ENCODE results near the gene DPT. TPM values are rescaled to one million over a fixed set of nuclear protein-coding genes. Genes with fewer than 3 reads are reported as not detected.

Gene DPT
- polyA plus RNA-seq, 1 donor from 2014 or later = not detected

- Histone ChIP-seq H3K36me3 (ENCODE audit: insufficient read depth, low read length) (no peaks in the 10 kb centered on the region), H3F3A (ENCODE audit: insufficient read depth, low read length, poor library complexity, severe bottlenecking) (no peaks in the 10 kb centered on the region), H4K20me1 (ENCODE audit: insufficient read depth) (no peaks in the 10 kb centered on the region), H2AFZ (ENCODE audit: low read depth, low read length) (no peak overlapping the region), H3K27ac (ENCODE audit: low read length) (no peak overlapping the region), H3K9ac (ENCODE audit: low read length) (no peak overlapping the region), H3K4me3 (ENCODE audit: low read length) (no peak overlapping the region), H3K27me3 (ENCODE audit: insufficient read depth, low read depth, low read length) (no peaks in the 10 kb centered on the region), H3K9me2 (ENCODE audit: insufficient read depth, low read length) (no peaks in the 10 kb centered on the region), H3K9me3 (ENCODE audit: low read length) (no peaks in the 10 kb centered on the region), H3K79me2 (replicated peaks; ENCODE audit: insufficient read depth, low read length) (no peaks in the 10 kb centered on the region), H3K4me2 (ENCODE audit: low read length) (no peak overlapping the region)
- TF ChIP-seq EP300 (conservative IDR thresholded peaks at IDR 0.05; ENCODE audit: poor library complexity, severe bottlenecking) (no peak), MXI1 (conservative IDR thresholded peaks at IDR 0.05; ENCODE audit: poor library complexity, severe bottlenecking) (no peak), CTCF (IDR thresholded peaks at IDR 0.05; ENCODE audit: poor library complexity, severe bottlenecking) (no peak)
Observed at GRCh38 chr1:168656485-168656884, 72.5 kb downstream of the DPT start.

GRCh38 chr1:168654198-168654915 is 74.6 kb downstream of the DPT start:
- Histone ChIP-seq H3K27ac (ENCODE audit: low read length) (no peak overlapping the region), H3K79me2 (replicated peaks; ENCODE audit: insufficient read depth, low read length) (no peaks in the 10 kb centered on the region), H3K27me3 (ENCODE audit: insufficient read depth, low read depth, low read length) (no peaks in the 10 kb centered on the region), H3K9ac (ENCODE audit: low read length) (no peak overlapping the region), H3K36me3 (ENCODE audit: insufficient read depth, low read length) (no peaks in the 10 kb centered on the region), H3K9me3 (ENCODE audit: low read length) (no peaks in the 10 kb centered on the region), H3K4me3 (ENCODE audit: low read length) (no peak overlapping the region), H3F3A (ENCODE audit: insufficient read depth, low read length, poor library complexity, severe bottlenecking) (no peaks in the 10 kb centered on the region), H4K20me1 (ENCODE audit: insufficient read depth) (no peaks in the 10 kb centered on the region), H3K4me2 (ENCODE audit: low read length) (no peak overlapping the region), H3K9me2 (ENCODE audit: insufficient read depth, low read length) (no peaks in the 10 kb centered on the region), H2AFZ (ENCODE audit: low read depth, low read length) (no peak overlapping the region)
- TF ChIP-seq TAF1 (IDR thresholded peaks at IDR 0.05; ENCODE audit: low read depth) (no peak), POLR2AphosphoS5 (IDR thresholded peaks at IDR 0.05) (no peak), EZH2 (IDR thresholded peaks at IDR 0.05; ENCODE audit: borderline replicate concordance, insufficient read depth, low read length, poor library complexity, severe bottlenecking) (no peak), EP300 (conservative IDR thresholded peaks at IDR 0.05; ENCODE audit: poor library complexity, severe bottlenecking) (no peak), CTCF (IDR thresholded peaks at IDR 0.05; ENCODE audit: poor library complexity, severe bottlenecking) (no peak), MXI1 (conservative IDR thresholded peaks at IDR 0.05; ENCODE audit: poor library complexity, severe bottlenecking) (no peak), REST (IDR thresholded peaks at IDR 0.05; ENCODE audit: borderline replicate concordance) (no peak), SMC3 (conservative IDR thresholded peaks at IDR 0.05; ENCODE audit: poor library complexity) (no peak)

All from neural cell (in vitro differentiated cells).